Iris pigment epithelial cell (primary cell): ENCODE results near the gene EVL.
A peak's percentile ranks its signal among the peaks of the same experiment; 100 is the strongest.

Experiments used
- DNase-seq: peaks from one replicate; pipeline ENCODE4 v3.0.0-alpha.2; 2011; ENCODE audit warnings: low read depth

The EVL gene

GRCh38 chr14:100066962-100067361 lies 1.7 kb downstream of the EVL start:
- no peak for DNase-seq

- no peak for DNase-seq
These were observed 2.3 kb downstream of the EVL start for GRCh38 chr14:100067481-100067880.

GRCh38 chr14:100067971-100068959 lies 3.0 kb downstream of the EVL start:
- peak; percentile 73 for DNase-seq

- DNase-seq, result no peak
These were observed 4.1 kb downstream of the EVL start for GRCh38 chr14:100069161-100069800.

- DNase-seq, result no peak
These were observed 5.1 kb downstream of the EVL start for GRCh38 chr14:100070310-100070709.

- no peak for DNase-seq
These were observed 6.3 kb downstream of the EVL start for GRCh38 chr14:100071545-100071944.

- DNase-seq, result no peak
These were observed 7.6 kb downstream of the EVL start for GRCh38 chr14:100072783-100073346.

GRCh38 chr14:100073576-100074430 lies 8.6 kb downstream of the EVL start:
- DNase-seq, result no peak

- no peak for DNase-seq
These were observed 9.3 kb downstream of the EVL start for GRCh38 chr14:100074431-100075100.

- no peak for DNase-seq
These were observed 10.5 kb downstream of the EVL start for GRCh38 chr14:100075681-100076080.

GRCh38 chr14:100076133-100076532 lies 10.9 kb downstream of the EVL start:
- DNase-seq, result peak; percentile 50

- peak; percentile 83 for DNase-seq
These were observed 11.4 kb downstream of the EVL start for GRCh38 chr14:100076606-100077005.

GRCh38 chr14:100077441-100077840 lies 12.2 kb downstream of the EVL start:
- DNase-seq, result no peak

- DNase-seq, result no peak
These were observed 13.1 kb downstream of the EVL start for GRCh38 chr14:100078216-100078803.

GRCh38 chr14:100078997-100079725 lies 13.9 kb downstream of the EVL start:
- DNase-seq, result peak; percentile 73

GRCh38 chr14:100079726-100080005 lies 14.4 kb downstream of the EVL start:
- no peak for DNase-seq

GRCh38 chr14:100080206-100080605 lies 15.0 kb downstream of the EVL start:
- DNase-seq, result no peak

GRCh38 chr14:100081997-100082625 lies 16.9 kb downstream of the EVL start:
- no peak for DNase-seq

- no peak for DNase-seq
These were observed 17.5 kb downstream of the EVL start for GRCh38 chr14:100082723-100083122.

- DNase-seq, result peak; percentile 65
These were observed 18.5 kb downstream of the EVL start for GRCh38 chr14:100083706-100084105.
